A549 (cell line): ENCODE measurements around the gene LMAN2L.

ENCODE experiments used
- BHLHE40 ChIP-seq: IDR thresholded peaks from 2 replicates; pipeline ENCODE4 v1.6.1; 2012; ENCODE audit warnings: low read depth, low read length, inconsistent platforms
- EHMT2 ChIP-seq: fragments of 200-600 bp; sonication (generic); IDR thresholded peaks from 2 replicates; pipeline ENCODE4 v1.6.1; 2016; ENCODE audit warnings: antibody characterized with exemption, low read depth, mild to moderate bottlenecking, moderate library complexity
- POLR2A ChIP-seq: IDR thresholded peaks from 2 replicates; pipeline ENCODE4 v1.6.1; 2012; ENCODE audit warnings: mild to moderate bottlenecking, low read length
- RFX5 ChIP-seq: fragments of 450-650 bp; IDR thresholded peaks from 2 replicates; pipeline ENCODE4 v1.7.1; 2014; ENCODE audit warnings: antibody characterized with exemption, mild to moderate bottlenecking, moderate library complexity
- RNF2 ChIP-seq: fragments of 200-600 bp; sonication (generic); IDR thresholded peaks from 2 replicates; pipeline ENCODE4 v1.6.1; 2016; ENCODE audit warnings: low read depth, mild to moderate bottlenecking, antibody characterized with exemption, moderate library complexity, borderline replicate concordance
- SMC3 ChIP-seq: fragments of >200 bp; sonication (Bioruptor Twin); formaldehyde crosslinking; IDR thresholded peaks from 3 replicates; pipeline ENCODE4 v1.6.1; 2018; ENCODE audit warnings: inconsistent platforms
- TF ChIP-seq, protein P1 (sequence below): fragments of >200 bp; sonication (Bioruptor Twin); formaldehyde crosslinking; IDR thresholded peaks from 3 replicates; pipeline ENCODE4 v1.5.1; 2016
- TF ChIP-seq, protein P2 (sequence below): IDR thresholded peaks from 2 replicates; pipeline ENCODE4 v1.6.1; 2012
- TF ChIP-seq, protein P3 (sequence below): fragments of 450-650 bp; IDR thresholded peaks from 2 replicates; pipeline ENCODE4 v1.6.1; 2014; ENCODE audit warnings: antibody characterized with exemption

DNA sequence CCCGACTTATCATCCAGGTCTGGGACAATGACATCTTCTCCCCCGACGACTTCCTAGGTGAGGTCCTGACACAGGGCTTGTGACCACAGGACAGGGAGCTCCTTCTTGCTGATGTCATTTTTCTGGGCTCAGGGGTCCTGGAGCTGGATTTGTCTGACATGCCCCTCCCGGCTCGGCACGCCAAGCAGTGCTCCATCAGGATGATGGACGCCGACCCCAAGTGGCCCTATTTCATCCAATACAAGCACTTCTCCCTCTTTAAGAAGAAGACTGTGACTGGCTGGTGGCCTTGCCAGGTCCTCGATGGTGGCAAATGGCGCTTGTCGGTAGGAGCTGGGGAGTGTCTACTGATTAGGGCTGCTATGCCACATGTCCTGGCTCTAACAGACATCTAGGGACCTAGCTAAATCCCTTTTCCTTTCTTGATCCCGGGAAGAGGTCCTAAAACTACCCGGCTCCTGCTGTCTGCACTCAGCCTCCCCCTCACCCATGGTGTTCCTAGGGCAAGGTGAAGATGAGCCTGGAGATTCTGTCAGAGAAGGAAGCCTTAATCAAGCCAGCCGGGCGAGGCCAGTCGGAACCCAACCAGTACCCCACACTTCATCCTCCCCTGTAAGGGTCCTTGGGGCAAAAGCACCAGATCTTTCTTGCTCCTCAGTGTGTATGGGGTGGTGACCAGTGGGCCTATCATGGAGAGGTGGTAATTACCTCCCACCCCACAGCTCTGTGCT lies 36.7 kb downstream of the LMAN2L start:
- TF ChIP-seq POLR2A = no peak
- TF ChIP-seq, protein P1, sequence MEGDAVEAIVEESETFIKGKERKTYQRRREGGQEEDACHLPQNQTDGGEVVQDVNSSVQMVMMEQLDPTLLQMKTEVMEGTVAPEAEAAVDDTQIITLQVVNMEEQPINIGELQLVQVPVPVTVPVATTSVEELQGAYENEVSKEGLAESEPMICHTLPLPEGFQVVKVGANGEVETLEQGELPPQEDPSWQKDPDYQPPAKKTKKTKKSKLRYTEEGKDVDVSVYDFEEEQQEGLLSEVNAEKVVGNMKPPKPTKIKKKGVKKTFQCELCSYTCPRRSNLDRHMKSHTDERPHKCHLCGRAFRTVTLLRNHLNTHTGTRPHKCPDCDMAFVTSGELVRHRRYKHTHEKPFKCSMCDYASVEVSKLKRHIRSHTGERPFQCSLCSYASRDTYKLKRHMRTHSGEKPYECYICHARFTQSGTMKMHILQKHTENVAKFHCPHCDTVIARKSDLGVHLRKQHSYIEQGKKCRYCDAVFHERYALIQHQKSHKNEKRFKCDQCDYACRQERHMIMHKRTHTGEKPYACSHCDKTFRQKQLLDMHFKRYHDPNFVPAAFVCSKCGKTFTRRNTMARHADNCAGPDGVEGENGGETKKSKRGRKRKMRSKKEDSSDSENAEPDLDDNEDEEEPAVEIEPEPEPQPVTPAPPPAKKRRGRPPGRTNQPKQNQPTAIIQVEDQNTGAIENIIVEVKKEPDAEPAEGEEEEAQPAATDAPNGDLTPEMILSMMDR = no peak
- TF ChIP-seq RFX5 = no peak
- TF ChIP-seq RNF2 = no peak
- TF ChIP-seq SMC3 = no peak
- TF ChIP-seq, protein P2, sequence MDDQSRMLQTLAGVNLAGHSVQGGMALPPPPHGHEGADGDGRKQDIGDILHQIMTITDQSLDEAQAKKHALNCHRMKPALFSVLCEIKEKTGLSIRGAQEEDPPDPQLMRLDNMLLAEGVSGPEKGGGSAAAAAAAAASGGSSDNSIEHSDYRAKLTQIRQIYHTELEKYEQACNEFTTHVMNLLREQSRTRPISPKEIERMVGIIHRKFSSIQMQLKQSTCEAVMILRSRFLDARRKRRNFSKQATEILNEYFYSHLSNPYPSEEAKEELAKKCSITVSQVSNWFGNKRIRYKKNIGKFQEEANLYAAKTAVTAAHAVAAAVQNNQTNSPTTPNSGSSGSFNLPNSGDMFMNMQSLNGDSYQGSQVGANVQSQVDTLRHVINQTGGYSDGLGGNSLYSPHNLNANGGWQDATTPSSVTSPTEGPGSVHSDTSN = no peak
- TF ChIP-seq EHMT2 = no peak
- TF ChIP-seq BHLHE40 = no peak
- TF ChIP-seq, protein P3, sequence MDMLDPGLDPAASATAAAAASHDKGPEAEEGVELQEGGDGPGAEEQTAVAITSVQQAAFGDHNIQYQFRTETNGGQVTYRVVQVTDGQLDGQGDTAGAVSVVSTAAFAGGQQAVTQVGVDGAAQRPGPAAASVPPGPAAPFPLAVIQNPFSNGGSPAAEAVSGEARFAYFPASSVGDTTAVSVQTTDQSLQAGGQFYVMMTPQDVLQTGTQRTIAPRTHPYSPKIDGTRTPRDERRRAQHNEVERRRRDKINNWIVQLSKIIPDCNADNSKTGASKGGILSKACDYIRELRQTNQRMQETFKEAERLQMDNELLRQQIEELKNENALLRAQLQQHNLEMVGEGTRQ = no peak
